ENCODE measurements around the gene ZHX3.
A peak's percentile ranks its signal among the peaks of the same experiment; 100 is the strongest.

The ZHX3 gene

GRCh38 chr20:41317546-41318270 lies at the start of gene ZHX3:
Gene ZHX3, minus strand, starts transcription at chr20:41317731. Its CDS starts 112,815 bp downstream, at chr20:41204916.
- DNase-seq (ENCODE audit: low spot score): peak; percentile 100

- DNase-seq (ENCODE audit: low spot score): no peak
These were observed 49.8 kb upstream of the ZHX3 start for GRCh38 chr20:41367393-41367695.

- no peak for DNase-seq (ENCODE audit: low spot score)
These were observed 49.2 kb upstream of the ZHX3 start, which contains the start of gene EMILIN3 for GRCh38 chr20:41366546-41367392. Gene EMILIN3, minus strand, starts transcription at chr20:41366818. Its CDS starts 184 bp downstream, at chr20:41366634.

GRCh38 chr20:41365777-41366545 lies 48.4 kb upstream of the ZHX3 start:
- DNase-seq (ENCODE audit: low spot score): no peak

GRCh38 chr20:41364967-41365765 lies 47.6 kb upstream of the ZHX3 start:
- no peak for DNase-seq (ENCODE audit: low spot score)

- DNase-seq (ENCODE audit: low spot score): no peak
These were observed 46.8 kb upstream of the ZHX3 start for GRCh38 chr20:41364236-41364855.

GRCh38 chr20:41363601-41364000 lies 46.1 kb upstream of the ZHX3 start:
- DNase-seq (ENCODE audit: low spot score): no peak

- no peak for DNase-seq (ENCODE audit: low spot score)
These were observed 45.2 kb upstream of the ZHX3 start for GRCh38 chr20:41362748-41363140.

- DNase-seq (ENCODE audit: low spot score): no peak
These were observed 44.5 kb upstream of the ZHX3 start for GRCh38 chr20:41361757-41362747.

GRCh38 chr20:41360831-41361756 lies 43.6 kb upstream of the ZHX3 start:
- no peak for DNase-seq (ENCODE audit: low spot score)

- no peak for DNase-seq (ENCODE audit: low spot score)
These were observed 42.0 kb upstream of the ZHX3 start for GRCh38 chr20:41359541-41360011.

- no peak for DNase-seq (ENCODE audit: low spot score)
These were observed 41.2 kb upstream of the ZHX3 start for GRCh38 chr20:41358717-41359116.

GRCh38 chr20:41358230-41358629 lies 40.7 kb upstream of the ZHX3 start:
- no peak for DNase-seq (ENCODE audit: low spot score)

- DNase-seq (ENCODE audit: low spot score): no peak
These were observed 40.1 kb upstream of the ZHX3 start for GRCh38 chr20:41357424-41358163.

- no peak for DNase-seq (ENCODE audit: low spot score)
These were observed 39.4 kb upstream of the ZHX3 start for GRCh38 chr20:41356951-41357350.

GRCh38 chr20:41355598-41356203 lies 38.2 kb upstream of the ZHX3 start:
- no peak for DNase-seq (ENCODE audit: low spot score)

GRCh38 chr20:41355192-41355591 lies 37.7 kb upstream of the ZHX3 start:
- no peak for DNase-seq (ENCODE audit: low spot score)

- no peak for DNase-seq (ENCODE audit: low spot score)
These were observed 36.0 kb upstream of the ZHX3 start for GRCh38 chr20:41353530-41353929.

Data from germinal center (tissue), 1 donor.